ENCODE results near the gene KIF3B. TPM values are rescaled to one million over a fixed set of nuclear protein-coding genes. Genes with fewer than 3 reads are reported as not detected.

Gene KIF3B
- total and polyA plus RNA-seq, 2 donors (not counting 1 experiment from before 2014, with no cell fraction given): 12.7 to 17.5 TPM

- no peak overlapping the region for H2AFZ ChIP-seq (ENCODE audit: insufficient read depth, low read depth, low read length, poor library complexity, severe bottlenecking)
- intact Hi-C loops (cut with micrococcal nuclease): loop anchor here (10.0 kb wide), 1 partner anchor 419 kb away; no protein-coding TSS in a partner anchor
- H3K27ac ChIP-seq (ENCODE audit: low read length in 2 of 2): no peak overlapping the region
- H3K4me2 ChIP-seq (replicated peaks; ENCODE audit: low read depth, low read length, poor library complexity, severe bottlenecking): no peak overlapping the region
- ChIA-PET POLR2A (no interaction called here), CTCF (no interaction called here)
- Mint-ChIP-seq H3K27me3 (no peaks in the 10 kb centered on the region), H3K4me3 (no peak overlapping the region), H3K27ac (no peak overlapping the region), H3K4me1 (peaks cover 19% of the 10 kb centered on the region), H3K9me3 (ENCODE audit: insufficient read depth) (no peaks in the 10 kb centered on the region)
- ATAC-seq (ENCODE audit: low read depth) (no peak), DNase-seq (no peak)
- TF ChIP-seq CTCF (IDR thresholded peaks at IDR 0.05) (no peak), EZH2 (IDR thresholded peaks at IDR 0.05; ENCODE audit: borderline replicate concordance, insufficient read depth, low read depth, low read length, poor library complexity, severe bottlenecking) (no peak)
- no peaks in the 10 kb centered on the region for H3K79me2 ChIP-seq (ENCODE audit: control insufficient read depth, insufficient read depth, low read length)
- H3K27me3 ChIP-seq (replicated peaks in 1 of 4; ENCODE audit: control extremely low read depth in 1 of 4, control insufficient read depth in 3 of 4, insufficient read depth in 4 of 4, low read length in 3 of 4): no peaks in the 10 kb centered on the region
- H3K36me3 ChIP-seq (replicated peaks in 1 of 2; ENCODE audit: control extremely low read depth in 1 of 2, control insufficient read depth in 1 of 2, extremely low read depth in 1 of 2, insufficient read depth in 2 of 2, low read length in 1 of 2): peaks cover 0 to 53% of the 10 kb centered on the region in 2 experiments
- no peaks in the 10 kb centered on the region for H3K9me3 ChIP-seq (ENCODE audit: control extremely low read depth in 1 of 3, control insufficient read depth in 2 of 3, insufficient read depth in 1 of 3, low read length in 2 of 3)
- H3K9ac ChIP-seq (ENCODE audit: low read length): no peak overlapping the region
- 98% methylated on average over 6 of the region's 6 CpGs for WGBS (ENCODE audit: insufficient coverage)
- peaks cover 12 to 22% of the 10 kb centered on the region in 2 donors for H3K4me1 ChIP-seq (ENCODE audit: control insufficient read depth in 2 of 2, insufficient read depth in 2 of 2, low read length in 2 of 2)
- H3K4me3 ChIP-seq (ENCODE audit: control extremely low read depth in 1 of 5, extremely low read depth in 1 of 5, insufficient read depth in 1 of 5, low read depth in 2 of 5, low read length in 4 of 5): no peak overlapping the region
- H4K20me1 ChIP-seq (ENCODE audit: control insufficient read depth, insufficient read depth, low read length, poor library complexity, severe bottlenecking): no peaks in the 10 kb centered on the region
These were observed 42.0 kb upstream of the KIF3B start for GRCh38 chr20:32235331-32236047.

DNA sequence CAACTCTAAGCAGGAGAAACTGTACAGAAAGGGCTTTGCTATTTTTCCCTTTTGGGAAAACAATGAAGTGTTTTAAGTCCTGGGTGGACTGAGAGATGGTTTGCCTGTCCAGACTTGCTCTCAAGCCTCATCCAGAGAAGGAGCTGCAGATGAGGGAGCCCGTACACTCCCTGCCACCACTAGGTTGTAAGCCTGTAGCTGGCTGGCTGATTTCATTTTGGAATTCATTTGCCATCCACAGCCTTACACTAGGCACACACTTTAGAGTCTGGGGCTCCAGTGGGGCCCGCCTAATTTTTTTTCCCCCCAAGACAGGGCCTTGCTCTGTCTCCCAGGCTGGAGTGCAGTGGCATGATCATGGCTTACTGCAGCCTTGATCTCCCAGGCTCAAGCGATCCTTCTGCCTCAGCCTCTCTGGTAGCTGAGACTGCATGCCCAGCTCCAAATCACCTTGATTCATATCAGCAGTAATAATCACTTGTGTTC is 41.4 kb upstream of the KIF3B start:
- Histone ChIP-seq H3K9me3 (ENCODE audit: control extremely low read depth in 1 of 3, control insufficient read depth in 2 of 3, insufficient read depth in 1 of 3, low read length in 2 of 3) (no peaks in the 10 kb centered on the region), H2AFZ (ENCODE audit: insufficient read depth, low read depth, low read length, poor library complexity, severe bottlenecking) (no peak overlapping the region), H4K20me1 (ENCODE audit: control insufficient read depth, insufficient read depth, low read length, poor library complexity, severe bottlenecking) (no peaks in the 10 kb centered on the region), H3K4me1 (ENCODE audit: control insufficient read depth in 2 of 2, insufficient read depth in 2 of 2, low read length in 2 of 2) (peaks cover 12 to 22% of the 10 kb centered on the region in 2 donors), H3K9ac (ENCODE audit: low read length) (no peak overlapping the region), H3K4me3 (ENCODE audit: control extremely low read depth in 1 of 5, extremely low read depth in 1 of 5, insufficient read depth in 1 of 5, low read depth in 2 of 5, low read length in 4 of 5) (no peak overlapping the region), H3K27ac (ENCODE audit: low read length in 2 of 2) (no peak overlapping the region), H3K4me2 (replicated peaks; ENCODE audit: low read depth, low read length, poor library complexity, severe bottlenecking) (no peak overlapping the region), H3K27me3 (replicated peaks in 1 of 4; ENCODE audit: control extremely low read depth in 1 of 4, control insufficient read depth in 3 of 4, insufficient read depth in 4 of 4, low read length in 3 of 4) (no peaks in the 10 kb centered on the region), H3K79me2 (ENCODE audit: control insufficient read depth, insufficient read depth, low read length) (no peaks in the 10 kb centered on the region), H3K36me3 (replicated peaks in 1 of 2; ENCODE audit: control extremely low read depth in 1 of 2, control insufficient read depth in 1 of 2, extremely low read depth in 1 of 2, insufficient read depth in 2 of 2, low read length in 1 of 2) (peaks cover 0 to 51% of the 10 kb centered on the region in 2 experiments)
- Mint-ChIP-seq H3K4me3 (no peak overlapping the region), H3K9me3 (ENCODE audit: insufficient read depth) (no peaks in the 10 kb centered on the region), H3K27me3 (no peaks in the 10 kb centered on the region), H3K27ac (no peak overlapping the region), H3K4me1 (peaks cover 22% of the 10 kb centered on the region)
- ChIA-PET CTCF (no interaction called here), POLR2A (no interaction called here)
- ATAC-seq (ENCODE audit: low read depth): no peak
- intact Hi-C loops (cut with micrococcal nuclease): loop anchor here (10.0 kb wide), 1 partner anchor 419 kb away; no protein-coding TSS in a partner anchor
- WGBS (ENCODE audit: insufficient coverage): 89% methylated on average over 3 of the region's 3 CpGs
- DNase-seq: no peak
- no peak for TF ChIP-seq EZH2 (IDR thresholded peaks at IDR 0.05; ENCODE audit: borderline replicate concordance, insufficient read depth, low read depth, low read length, poor library complexity, severe bottlenecking)
- no peak for TF ChIP-seq CTCF (IDR thresholded peaks at IDR 0.05)

Measured in B cell (primary cell).